ENCODE measurements around the gene TOX3. TPM values are rescaled to one million over a fixed set of nuclear protein-coding genes. Genes with fewer than 3 reads are reported as not detected.

TOX3 gene
- total RNA-seq, 3 donors from 2014 or later (not counting 1 experiment from before 2014, with no cell fraction given): not detected

DNA sequence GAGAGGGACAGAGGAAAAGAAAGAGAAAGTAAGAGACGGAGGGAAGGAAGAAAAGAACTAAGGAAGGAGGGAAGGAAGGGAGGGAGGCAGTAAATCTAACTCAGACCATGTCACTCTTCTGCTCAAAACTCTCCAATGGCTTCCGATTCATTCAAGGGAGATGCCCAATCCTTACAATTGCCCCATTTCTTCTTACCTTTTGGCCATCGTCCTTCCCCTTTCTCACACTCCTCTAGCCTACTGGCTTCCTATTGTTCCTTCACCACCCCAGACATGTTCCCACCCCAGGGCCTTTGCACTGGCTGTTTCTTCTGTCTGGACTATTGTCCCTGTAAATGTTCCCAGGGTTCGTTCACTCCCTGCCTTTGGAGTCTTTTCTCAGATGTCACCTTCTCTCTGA lies 72.3 kb downstream of the TOX3 start:
- Mint-ChIP-seq H3K4me3 (no peak overlapping the region), H3K4me1 (no peaks in the 10 kb centered on the region), H3K9me3 (peaks cover 11 to 13% of the 10 kb centered on the region in 2 donors), H3K36me3 (no peaks in the 10 kb centered on the region), H3K27me3 (ENCODE audit: low read depth in 2 of 2) (no peaks in the 10 kb centered on the region), H3K27ac (no peak overlapping the region)
- H3K4me1 ChIP-seq (ENCODE audit: control insufficient read depth, insufficient read depth, low read length): no peaks in the 10 kb centered on the region
- no peak overlapping the region for H3K4me3 ChIP-seq (ENCODE audit: low read length)
- no peaks in the 10 kb centered on the region for H3K36me3 ChIP-seq (ENCODE audit: control insufficient read depth, insufficient read depth, low read length)
- ATAC-seq (no peak), DNase-seq (no peak)
- intact Hi-C loops (cut with micrococcal nuclease): no loop called here
- TF ChIP-seq, protein P1, sequence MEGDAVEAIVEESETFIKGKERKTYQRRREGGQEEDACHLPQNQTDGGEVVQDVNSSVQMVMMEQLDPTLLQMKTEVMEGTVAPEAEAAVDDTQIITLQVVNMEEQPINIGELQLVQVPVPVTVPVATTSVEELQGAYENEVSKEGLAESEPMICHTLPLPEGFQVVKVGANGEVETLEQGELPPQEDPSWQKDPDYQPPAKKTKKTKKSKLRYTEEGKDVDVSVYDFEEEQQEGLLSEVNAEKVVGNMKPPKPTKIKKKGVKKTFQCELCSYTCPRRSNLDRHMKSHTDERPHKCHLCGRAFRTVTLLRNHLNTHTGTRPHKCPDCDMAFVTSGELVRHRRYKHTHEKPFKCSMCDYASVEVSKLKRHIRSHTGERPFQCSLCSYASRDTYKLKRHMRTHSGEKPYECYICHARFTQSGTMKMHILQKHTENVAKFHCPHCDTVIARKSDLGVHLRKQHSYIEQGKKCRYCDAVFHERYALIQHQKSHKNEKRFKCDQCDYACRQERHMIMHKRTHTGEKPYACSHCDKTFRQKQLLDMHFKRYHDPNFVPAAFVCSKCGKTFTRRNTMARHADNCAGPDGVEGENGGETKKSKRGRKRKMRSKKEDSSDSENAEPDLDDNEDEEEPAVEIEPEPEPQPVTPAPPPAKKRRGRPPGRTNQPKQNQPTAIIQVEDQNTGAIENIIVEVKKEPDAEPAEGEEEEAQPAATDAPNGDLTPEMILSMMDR (IDR thresholded peaks at IDR 0.05): no peak
- no peaks in the 10 kb centered on the region for H3K27me3 ChIP-seq (ENCODE audit: control insufficient read depth, insufficient read depth, low read length)
- no peak overlapping the region for H3K27ac ChIP-seq (ENCODE audit: low read length)
- WGBS (ENCODE audit: insufficient coverage): 73% methylated on average over 4 of the region's 4 CpGs
- H3K9me3 ChIP-seq (ENCODE audit: control insufficient read depth, insufficient read depth, low read length): no peaks in the 10 kb centered on the region

DNA sequence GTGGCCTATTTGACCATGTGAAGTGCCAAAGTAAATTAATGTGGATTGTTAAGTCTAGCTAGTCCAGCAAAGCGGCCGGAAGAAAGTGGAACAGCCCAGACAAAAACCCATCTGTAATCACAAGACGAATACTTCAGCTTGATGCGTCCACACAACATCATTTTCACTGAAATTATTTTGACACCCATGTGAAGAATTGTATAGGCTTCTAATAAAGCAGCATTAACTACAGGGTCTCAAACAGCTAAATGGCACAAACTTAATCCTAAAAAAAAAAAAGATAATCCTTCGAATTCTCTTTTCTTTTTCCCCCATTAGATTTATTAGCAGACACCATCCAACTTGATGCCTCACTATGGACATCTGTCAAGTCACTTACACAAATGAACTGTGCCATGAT lies 73.8 kb downstream of the TOX3 start:
- no peaks in the 10 kb centered on the region for H3K27me3 ChIP-seq (ENCODE audit: control insufficient read depth, insufficient read depth, low read length)
- no peaks in the 10 kb centered on the region for H3K4me1 Mint-ChIP-seq
- no peak overlapping the region for H3K27ac Mint-ChIP-seq
- H3K4me3 Mint-ChIP-seq: no peak overlapping the region
- H3K36me3 Mint-ChIP-seq: no peaks in the 10 kb centered on the region
- no peak overlapping the region for H3K27ac ChIP-seq (ENCODE audit: low read length)
- no peaks in the 10 kb centered on the region for H3K4me1 ChIP-seq (ENCODE audit: control insufficient read depth, insufficient read depth, low read length)
- WGBS (ENCODE audit: insufficient coverage): 79% methylated on average over 5 of the region's 5 CpGs
- H3K9me3 ChIP-seq (ENCODE audit: control insufficient read depth, insufficient read depth, low read length): no peaks in the 10 kb centered on the region
- H3K4me3 ChIP-seq (ENCODE audit: low read length): no peak overlapping the region
- intact Hi-C loops (cut with micrococcal nuclease): no loop called here
- DNase-seq (no peak), ATAC-seq (no peak)
- H3K27me3 Mint-ChIP-seq (ENCODE audit: low read depth in 2 of 2): no peaks in the 10 kb centered on the region
- H3K9me3 Mint-ChIP-seq: peaks cover 5 to 13% of the 10 kb centered on the region in 2 donors
- TF ChIP-seq, protein P1 (IDR thresholded peaks at IDR 0.05): no peak
- no peaks in the 10 kb centered on the region for H3K36me3 ChIP-seq (ENCODE audit: control insufficient read depth, insufficient read depth, low read length)

DNA sequence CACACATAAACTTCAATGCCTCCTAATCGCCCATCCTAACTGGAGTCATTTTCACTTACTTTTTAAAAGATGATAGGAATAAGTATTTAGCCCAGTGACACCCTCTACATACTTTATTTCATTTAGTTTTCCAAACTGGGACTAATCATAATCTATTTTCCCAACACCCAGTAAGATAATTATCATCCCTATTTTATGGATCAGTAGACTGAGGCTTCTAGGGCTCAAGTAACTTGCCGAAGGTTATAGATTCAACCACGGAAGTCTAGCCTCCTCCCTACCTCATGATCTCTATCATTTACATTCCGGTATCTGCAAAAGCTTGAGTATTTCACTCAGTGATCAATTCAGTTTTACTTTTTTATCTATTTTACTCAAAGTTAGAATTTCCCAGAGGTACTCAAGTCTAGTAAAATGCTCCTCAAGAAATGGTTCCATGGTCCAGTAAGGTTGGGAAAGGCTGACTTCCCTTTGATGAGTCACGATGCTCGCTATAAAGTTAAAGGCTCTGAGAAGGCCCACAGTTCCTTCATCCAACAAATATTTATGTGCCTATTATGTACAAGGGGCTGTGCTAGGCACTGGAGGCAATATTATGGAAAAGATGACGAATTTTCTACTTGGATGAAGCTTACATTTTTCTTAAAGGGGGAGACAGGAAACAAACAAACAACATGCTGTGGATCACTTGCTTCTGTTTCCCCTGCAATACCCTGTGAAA lies 75.1 kb downstream of the TOX3 start:
- intact Hi-C loops (cut with micrococcal nuclease): no loop called here
- H3K27me3 ChIP-seq (ENCODE audit: control insufficient read depth, insufficient read depth, low read length): no peaks in the 10 kb centered on the region
- 88% methylated on average over 6 of the region's 7 CpGs for WGBS (ENCODE audit: insufficient coverage)

More for the DNA sequence above, 75.1 kb downstream of the TOX3 start:
- no peak for DNase-seq
- no peaks in the 10 kb centered on the region for H3K4me1 ChIP-seq (ENCODE audit: control insufficient read depth, insufficient read depth, low read length)
- Mint-ChIP-seq H3K27me3 (ENCODE audit: low read depth in 2 of 2) (no peaks in the 10 kb centered on the region), H3K36me3 (no peaks in the 10 kb centered on the region), H3K9me3 (peaks cover under 1 to 10% of the 10 kb centered on the region in 2 donors), H3K4me1 (no peaks in the 10 kb centered on the region), H3K4me3 (no peak overlapping the region), H3K27ac (no peak overlapping the region)
- no peak overlapping the region for H3K4me3 ChIP-seq (ENCODE audit: low read length)
- no peak overlapping the region for H3K27ac ChIP-seq (ENCODE audit: low read length)
- no peak for ATAC-seq
- TF ChIP-seq, protein P1 (IDR thresholded peaks at IDR 0.05): no peak
- H3K36me3 ChIP-seq (ENCODE audit: control insufficient read depth, insufficient read depth, low read length): no peaks in the 10 kb centered on the region
- H3K9me3 ChIP-seq (ENCODE audit: control insufficient read depth, insufficient read depth, low read length): no peaks in the 10 kb centered on the region

All from natural killer cell (primary cell).